Sigmoid colon (tissue), 7 donors: ENCODE data around the gene RHOH. TPM values are rescaled to one million over a fixed set of nuclear protein-coding genes. Genes with fewer than 3 reads are reported as not detected.

Experiments used
- DNase-seq: peaks from one replicate; pipeline ENCODE4 v3.0.0-alpha.2; 2019
- H3K27ac ChIP-seq, 4 donors: fragments of 200-600 bp; sonication (generic); one replicate each; pipeline ENCODE4 v1.5.1; 2016 to 2019; ENCODE audit warnings: mild to moderate bottlenecking in 1 of 4
- H3K27me3 ChIP-seq, 3 donors: fragments of 200-600 bp; sonication (generic); one replicate each; pipeline ENCODE4 v1.5.1; 2019; ENCODE audit warnings: mild to moderate bottlenecking in 1 of 3
- H3K36me3 ChIP-seq, 4 donors: fragments of 200-600 bp; sonication (generic); one replicate each; pipeline ENCODE4 v1.5.1; 2016 to 2019
- H3K4me1 ChIP-seq, 4 donors: fragments of 200-600 bp; sonication (generic); one replicate each; pipeline ENCODE4 v1.5.1; 2017 to 2019
- H3K4me3 ChIP-seq, 4 donors: fragments of 200-600 bp; sonication (generic); one replicate each; pipeline ENCODE4 v1.5.1; 2017 to 2019; ENCODE audit warnings: mild to moderate bottlenecking in 2 of 4, moderate library complexity in 1 of 4
- H3K9me3 ChIP-seq, 4 donors: fragments of 200-600 bp in 3 of 4; sonication (generic) in 3 of 4; one replicate each; pipeline versions ENCODE4 v1.5.1 to v1.6.1; 2013 to 2019
- EP300 ChIP-seq, 4 donors: sonication (generic); formaldehyde crosslinking; IDR thresholded peaks; one replicate each; pipeline ENCODE4 v1.6.1; 2017; ENCODE audit warnings: antibody characterized with exemption in 4 of 4
- POLR2A ChIP-seq, 2 donors: fragments of 450-650 bp; IDR thresholded peaks; one replicate each; pipeline ENCODE4 v1.6.1; 2016; ENCODE audit warnings: antibody characterized with exemption in 2 of 2, mild to moderate bottlenecking in 2 of 2, moderate library complexity in 2 of 2
- POLR2AphosphoS5 ChIP-seq, 4 donors: sonication (generic); formaldehyde crosslinking; IDR thresholded peaks; one replicate each; pipeline ENCODE4 v1.6.1; 2017; ENCODE audit warnings: antibody characterized with exemption in 4 of 4
- WGBS, 2 donors: extraction: QIAGEN DNeasy Blood & Tissue Kit; methylation state at CpG; one replicate each; pipeline ENCODE4 v1.1.7; 2013; 5-methylcytosine and 5-hydroxymethylcytosine counted together
- intact Hi-C: fragments of 100-400 bp; cut with DNase I; formaldehyde crosslinking; loops from one replicate; pipeline ENCODE4 v1.15.1; 2023
- polyA plus RNA-seq, 3 donors: library from polyadenylated mRNA; stranded (reverse); fragments of 200-250 nt; gene quantifications; one replicate each; pipeline ENCODE4 v1.2.3, GENCODE V29; 2013
- total RNA-seq, 4 donors: library from RNA; depleted of rRNA; stranded (reverse); fragments of >200 nt; gene quantifications; one replicate each; pipeline ENCODE4 v1.1.0, GENCODE V29; 2016
- TF ChIP-seq, protein P1 (sequence below), 4 experiments: fragments of 450-650 bp in 3 of 4; fragments of 200-600 bp in 1 of 4; IDR thresholded peaks; one replicate each; pipeline ENCODE4 v1.5.1; 2016 to 2019; ENCODE audit warnings: antibody characterized with exemption in 4 of 4, mild to moderate bottlenecking in 3 of 4, moderate library complexity in 2 of 4
- donor health status: healthy with polysubstance abuse.
- donor health status: Bipolar disorder and iron deficiency.
- donor health status: healthy.

RHOH gene
- total and polyA plus RNA-seq, 7 donors: 0.49 to 38.8 (median 1.4) TPM

DNA sequence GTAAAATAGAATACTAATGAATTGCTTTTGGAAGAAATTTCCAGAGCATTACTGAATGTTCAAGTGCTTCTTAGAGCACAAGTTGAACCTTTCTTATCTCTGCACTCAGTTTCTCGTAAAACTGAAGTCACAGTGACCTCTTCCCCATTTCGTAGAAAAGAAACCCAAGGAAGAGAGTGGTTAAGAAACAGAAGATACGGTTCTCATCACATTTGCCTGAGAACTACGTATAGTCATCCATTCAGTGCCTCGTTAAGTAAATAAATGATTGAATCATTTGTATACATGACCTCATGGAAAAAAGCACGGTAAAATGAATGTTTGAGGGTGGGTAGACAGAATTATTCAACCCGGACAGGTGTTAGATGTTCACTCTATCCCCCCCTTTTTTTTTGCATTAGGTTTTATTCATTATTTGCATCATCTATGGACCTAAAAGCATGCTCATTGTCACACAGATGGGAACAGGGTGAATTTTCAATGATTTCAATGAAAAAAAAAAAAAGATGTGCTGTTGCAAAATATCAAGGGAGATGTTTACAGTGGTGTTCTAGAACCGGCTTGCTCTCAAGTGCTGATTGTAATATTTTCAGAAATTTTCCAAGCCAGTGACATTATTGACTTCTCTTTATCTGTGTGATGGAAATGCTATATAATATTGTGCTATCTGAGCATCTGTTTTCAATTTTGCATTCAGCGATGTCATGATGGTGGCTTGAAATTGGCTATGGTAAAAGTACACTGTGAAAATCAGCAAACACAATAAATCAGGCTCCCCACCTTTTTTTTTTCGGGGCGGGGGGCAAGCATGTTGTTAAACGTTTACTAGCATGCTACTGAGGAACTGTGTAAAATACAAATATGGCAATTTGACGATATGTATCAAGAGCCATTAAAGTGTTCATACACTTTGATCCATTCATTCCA is 4.3 kb downstream of the RHOH start:
- H3K27ac ChIP-seq: no peak overlapping the region
- H3K9me3 ChIP-seq: no peaks in the 10 kb centered on the region
- H3K4me3 ChIP-seq: peak overlapping the region in 1 of 4 donors; percentile 4
- no peak for TF ChIP-seq POLR2AphosphoS5 (IDR thresholded peaks at IDR 0.05)
- no peaks in the 10 kb centered on the region for H3K4me1 ChIP-seq
- H3K36me3 ChIP-seq: no peaks in the 10 kb centered on the region
- DNase-seq: no peak
- intact Hi-C loops: no loop called here
- no peaks in the 10 kb centered on the region for H3K27me3 ChIP-seq
- WGBS, 2 donors: 7 to 19% methylated on average over 13 of the region's 13 CpGs

DNA sequence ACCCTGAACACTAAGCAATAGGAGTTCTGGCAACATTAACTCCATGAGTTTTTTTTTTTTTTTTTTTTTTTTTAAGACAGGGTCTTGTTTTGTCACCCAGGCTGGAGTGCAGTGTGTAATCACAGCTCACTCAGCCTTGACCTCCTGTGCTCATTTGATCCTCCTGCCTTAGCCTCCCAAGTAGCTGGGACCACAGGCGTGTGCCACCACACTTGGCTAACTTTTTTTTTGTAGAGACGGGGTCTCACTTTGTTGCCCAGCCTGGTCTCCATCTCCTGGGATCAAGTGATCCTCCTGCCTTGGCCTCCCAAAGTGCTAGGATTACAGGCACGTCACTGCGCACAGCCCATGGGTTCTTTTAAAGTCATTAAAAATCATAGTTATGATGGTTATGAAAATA is 5.1 kb downstream of the RHOH start:
- H3K4me3 ChIP-seq: no peak overlapping the region
- intact Hi-C loops: no loop called here
- no peak overlapping the region for H3K27ac ChIP-seq
- no peaks in the 10 kb centered on the region for H3K9me3 ChIP-seq
- H3K27me3 ChIP-seq: no peaks in the 10 kb centered on the region
- WGBS, 2 donors: 74 to 86% methylated on average over 4 of the region's 4 CpGs
- no peak for TF ChIP-seq POLR2AphosphoS5 (IDR thresholded peaks at IDR 0.05)
- no peaks in the 10 kb centered on the region for H3K4me1 ChIP-seq
- DNase-seq: no peak
- no peaks in the 10 kb centered on the region for H3K36me3 ChIP-seq

DNA sequence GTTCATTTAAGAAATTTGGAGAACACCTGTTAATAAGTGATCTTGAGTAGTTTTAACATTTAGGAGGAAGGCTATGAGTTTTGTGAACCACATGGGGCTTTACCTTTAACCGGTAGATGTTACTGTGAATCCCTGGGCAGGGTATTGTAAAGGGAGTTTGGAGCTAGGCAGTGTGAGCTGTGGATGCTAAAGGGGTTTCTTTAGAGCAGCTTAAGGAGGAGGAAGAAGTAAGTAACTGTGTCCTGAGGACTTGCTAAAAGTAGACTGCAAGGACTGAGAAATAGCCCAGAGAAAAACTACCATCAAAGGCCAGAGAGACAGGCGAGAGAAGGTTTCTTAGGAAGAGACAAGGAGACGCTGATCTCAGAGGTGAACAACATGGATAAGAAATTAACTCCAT is 5.6 kb downstream of the RHOH start:
- Histone ChIP-seq H3K4me1 (no peaks in the 10 kb centered on the region), H3K36me3 (no peaks in the 10 kb centered on the region), H3K4me3 (no peak overlapping the region), H3K27me3 (no peaks in the 10 kb centered on the region), H3K9me3 (no peaks in the 10 kb centered on the region), H3K27ac (no peak overlapping the region)
- intact Hi-C loops: no loop called here
- TF ChIP-seq POLR2AphosphoS5 (IDR thresholded peaks at IDR 0.05) (no peak), EP300 (IDR thresholded peaks at IDR 0.05) (no peak), POLR2A (IDR thresholded peaks at IDR 0.05) (no peak)
- TF ChIP-seq, protein P1, sequence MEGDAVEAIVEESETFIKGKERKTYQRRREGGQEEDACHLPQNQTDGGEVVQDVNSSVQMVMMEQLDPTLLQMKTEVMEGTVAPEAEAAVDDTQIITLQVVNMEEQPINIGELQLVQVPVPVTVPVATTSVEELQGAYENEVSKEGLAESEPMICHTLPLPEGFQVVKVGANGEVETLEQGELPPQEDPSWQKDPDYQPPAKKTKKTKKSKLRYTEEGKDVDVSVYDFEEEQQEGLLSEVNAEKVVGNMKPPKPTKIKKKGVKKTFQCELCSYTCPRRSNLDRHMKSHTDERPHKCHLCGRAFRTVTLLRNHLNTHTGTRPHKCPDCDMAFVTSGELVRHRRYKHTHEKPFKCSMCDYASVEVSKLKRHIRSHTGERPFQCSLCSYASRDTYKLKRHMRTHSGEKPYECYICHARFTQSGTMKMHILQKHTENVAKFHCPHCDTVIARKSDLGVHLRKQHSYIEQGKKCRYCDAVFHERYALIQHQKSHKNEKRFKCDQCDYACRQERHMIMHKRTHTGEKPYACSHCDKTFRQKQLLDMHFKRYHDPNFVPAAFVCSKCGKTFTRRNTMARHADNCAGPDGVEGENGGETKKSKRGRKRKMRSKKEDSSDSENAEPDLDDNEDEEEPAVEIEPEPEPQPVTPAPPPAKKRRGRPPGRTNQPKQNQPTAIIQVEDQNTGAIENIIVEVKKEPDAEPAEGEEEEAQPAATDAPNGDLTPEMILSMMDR (IDR thresholded peaks at IDR 0.05): no peak
- DNase-seq: no peak
- 60 to 80% methylated on average over 3 of the region's 3 CpGs for WGBS, 2 donors

DNA sequence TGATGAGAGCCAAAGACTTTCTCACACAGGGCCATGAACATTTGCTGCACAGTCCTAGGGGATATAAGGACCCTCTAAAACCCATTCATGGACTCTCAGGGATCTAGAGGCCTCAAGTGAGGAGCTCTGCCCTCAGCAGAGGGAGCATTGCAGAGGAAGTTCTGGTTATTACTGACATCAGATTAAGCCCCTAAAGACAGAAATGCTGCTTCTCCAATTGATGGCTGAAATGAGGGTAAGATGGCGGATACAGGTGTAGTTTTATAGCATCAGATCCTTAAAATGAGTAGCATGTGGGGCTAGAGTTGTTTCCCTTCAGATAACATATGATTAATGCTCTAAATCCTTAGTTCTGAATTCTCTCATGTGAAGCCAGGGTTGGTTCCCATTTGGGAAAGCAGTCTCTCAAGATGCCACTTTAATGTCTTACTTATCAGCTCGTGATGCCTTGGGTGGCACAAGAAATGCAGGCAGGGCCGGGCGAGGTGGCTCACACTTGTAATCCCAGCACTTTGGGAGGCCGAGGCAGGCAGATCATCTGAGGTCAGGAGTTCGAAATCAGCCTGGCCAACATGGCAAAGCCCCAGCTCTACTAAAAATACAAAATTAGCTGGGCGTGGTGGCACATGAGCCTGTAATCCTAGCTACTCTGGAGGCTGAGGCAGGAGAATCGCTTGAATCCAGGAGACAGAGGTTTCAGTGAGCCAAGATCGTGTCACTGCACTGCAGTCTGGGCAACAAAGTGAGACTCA is 7.9 kb downstream of the RHOH start:
- 68 to 83% methylated on average over 9 of the region's 9 CpGs for WGBS, 2 donors
- no peak for DNase-seq
- Histone ChIP-seq H3K4me1 (no peaks in the 10 kb centered on the region), H3K9me3 (no peaks in the 10 kb centered on the region), H3K36me3 (no peaks in the 10 kb centered on the region), H3K4me3 (no peak overlapping the region), H3K27ac (no peak overlapping the region), H3K27me3 (no peaks in the 10 kb centered on the region)
- intact Hi-C loops: no loop called here
- TF ChIP-seq EP300 (IDR thresholded peaks at IDR 0.05) (no peak), POLR2A (IDR thresholded peaks at IDR 0.05) (no peak), POLR2AphosphoS5 (IDR thresholded peaks at IDR 0.05) (no peak)
- TF ChIP-seq, protein P1 (IDR thresholded peaks at IDR 0.05): no peak

DNA sequence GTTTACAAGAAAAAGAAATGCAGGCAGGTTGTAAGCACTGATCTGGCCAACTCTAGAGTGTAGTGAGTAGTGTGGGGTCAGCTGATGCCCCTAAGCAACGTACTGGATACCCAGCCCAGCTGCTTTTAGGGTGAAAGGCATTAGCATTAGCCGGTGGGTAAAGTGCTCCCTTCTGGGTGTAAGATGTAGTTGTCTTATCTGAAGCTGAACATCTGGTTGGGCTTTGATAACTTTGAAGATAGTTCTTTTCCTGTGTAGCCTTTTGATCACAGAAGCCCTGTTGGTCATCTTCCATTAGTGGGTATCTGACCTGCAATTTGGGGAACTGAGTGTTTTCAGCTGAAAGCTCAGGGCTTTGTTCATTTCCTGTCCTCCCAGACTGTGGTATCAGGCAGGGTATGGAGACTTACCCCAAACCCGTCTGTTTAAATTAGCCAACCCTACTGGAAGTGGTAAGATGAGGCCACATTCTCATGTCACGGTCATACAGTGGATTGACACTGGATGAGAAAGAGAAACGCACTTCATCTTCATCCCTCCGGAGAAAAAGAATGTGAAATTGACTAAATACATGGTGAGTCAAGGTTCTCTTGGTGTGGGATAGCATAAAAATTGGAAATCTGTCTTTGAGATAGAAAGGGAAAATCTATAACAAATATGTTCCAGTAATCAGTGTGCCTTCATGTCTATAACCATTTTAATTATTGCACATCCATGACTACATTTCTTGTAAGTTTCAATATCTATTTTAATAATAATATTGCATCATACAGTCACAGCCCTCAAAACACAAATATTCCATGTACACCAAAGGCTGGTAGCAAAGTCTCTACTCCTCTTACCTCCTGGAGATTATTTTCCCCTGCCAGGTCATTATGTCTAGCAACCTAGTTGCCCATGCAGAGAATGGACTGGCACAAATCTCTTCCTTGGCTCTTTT is 8.7 kb downstream of the RHOH start:
- no peaks in the 10 kb centered on the region for H3K9me3 ChIP-seq
- no peak overlapping the region for H3K4me3 ChIP-seq
- H3K27me3 ChIP-seq: no peaks in the 10 kb centered on the region
- no peaks in the 10 kb centered on the region for H3K4me1 ChIP-seq
- DNase-seq: no peak
- intact Hi-C loops: no loop called here
- H3K36me3 ChIP-seq: no peaks in the 10 kb centered on the region
- peak overlapping the region in 1 of 4 donors; percentile 18 for H3K27ac ChIP-seq
- 47 to 74% methylated on average over 6 of the region's 6 CpGs for WGBS, 2 donors
- TF ChIP-seq, protein P1 (IDR thresholded peaks at IDR 0.05): no peak
- TF ChIP-seq POLR2AphosphoS5 (IDR thresholded peaks at IDR 0.05) (no peak), EP300 (IDR thresholded peaks at IDR 0.05) (no peak), POLR2A (IDR thresholded peaks at IDR 0.05) (no peak)
